22Rv1 (cell line): ENCODE results near the gene LYVE1.

ENCODE experiments used
- H3K27ac ChIP-seq: fragments of 450-650 bp; 2 replicates; pipeline ENCODE4 v1.5.1; 2017
- ZFX ChIP-seq: fragments of 450-650 bp; IDR thresholded peaks from 2 replicates; pipeline ENCODE4 v1.6.1; 2017; ENCODE audit warnings: antibody characterized with exemption, borderline replicate concordance
- TF ChIP-seq, protein P1 (sequence below): fragments of 450-650 bp; IDR thresholded peaks from 2 replicates; pipeline ENCODE4 v1.5.1; 2017; ENCODE audit warnings: mild to moderate bottlenecking

LYVE1 gene

GRCh38 chr11:10544491-10545465, 23.7 kb downstream of the LYVE1 start:
- H3K27ac ChIP-seq = no peak overlapping the region

DNA sequence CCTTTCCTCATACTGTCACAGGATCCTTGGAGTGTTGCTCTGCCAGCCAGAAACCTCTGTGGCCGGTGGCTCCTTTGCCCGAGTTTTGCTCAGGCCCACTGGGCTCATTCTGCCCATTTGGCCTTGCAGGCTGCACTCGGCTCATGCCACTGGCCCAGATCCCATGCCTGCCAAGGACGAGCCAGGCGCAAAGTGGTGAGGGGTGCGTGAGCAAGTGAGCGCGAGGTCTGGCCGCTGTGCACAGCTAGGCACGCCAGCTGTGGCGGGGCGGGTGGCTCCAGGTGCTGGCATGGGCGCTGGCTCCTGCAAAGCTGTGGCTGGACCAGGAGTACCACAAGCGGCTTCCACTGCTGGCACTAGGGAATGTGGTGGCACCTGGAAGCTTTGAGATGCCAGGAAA, 24.7 kb downstream of the LYVE1 start:
- TF ChIP-seq, protein P1, sequence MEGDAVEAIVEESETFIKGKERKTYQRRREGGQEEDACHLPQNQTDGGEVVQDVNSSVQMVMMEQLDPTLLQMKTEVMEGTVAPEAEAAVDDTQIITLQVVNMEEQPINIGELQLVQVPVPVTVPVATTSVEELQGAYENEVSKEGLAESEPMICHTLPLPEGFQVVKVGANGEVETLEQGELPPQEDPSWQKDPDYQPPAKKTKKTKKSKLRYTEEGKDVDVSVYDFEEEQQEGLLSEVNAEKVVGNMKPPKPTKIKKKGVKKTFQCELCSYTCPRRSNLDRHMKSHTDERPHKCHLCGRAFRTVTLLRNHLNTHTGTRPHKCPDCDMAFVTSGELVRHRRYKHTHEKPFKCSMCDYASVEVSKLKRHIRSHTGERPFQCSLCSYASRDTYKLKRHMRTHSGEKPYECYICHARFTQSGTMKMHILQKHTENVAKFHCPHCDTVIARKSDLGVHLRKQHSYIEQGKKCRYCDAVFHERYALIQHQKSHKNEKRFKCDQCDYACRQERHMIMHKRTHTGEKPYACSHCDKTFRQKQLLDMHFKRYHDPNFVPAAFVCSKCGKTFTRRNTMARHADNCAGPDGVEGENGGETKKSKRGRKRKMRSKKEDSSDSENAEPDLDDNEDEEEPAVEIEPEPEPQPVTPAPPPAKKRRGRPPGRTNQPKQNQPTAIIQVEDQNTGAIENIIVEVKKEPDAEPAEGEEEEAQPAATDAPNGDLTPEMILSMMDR = no peak
- no peak for TF ChIP-seq ZFX

More at GRCh38 chr11:10544491-10545465, 23.7 kb downstream of the LYVE1 start:
- TF ChIP-seq ZFX = no peak
- TF ChIP-seq, protein P1 = no peak

DNA sequence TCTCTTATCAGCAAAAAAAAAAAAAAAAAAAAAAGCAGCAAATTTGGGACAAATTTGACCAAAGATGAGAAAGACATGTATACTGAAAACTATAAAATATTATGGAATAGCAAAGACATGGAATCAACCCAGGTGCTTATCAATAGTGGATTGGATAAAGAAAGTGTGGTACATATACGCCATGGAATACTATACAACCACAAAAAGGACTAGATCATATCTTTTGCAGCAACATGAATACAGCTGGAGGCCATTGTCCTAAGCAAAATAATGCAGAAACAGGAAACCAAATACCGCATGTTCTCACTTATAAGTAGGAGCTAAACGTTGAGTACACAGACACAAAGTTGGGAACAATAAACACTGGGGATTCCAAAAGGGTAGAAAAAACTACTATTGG, 25.7 kb downstream of the LYVE1 start:
- no peak overlapping the region for H3K27ac ChIP-seq

More for the DNA sequence above, 24.7 kb downstream of the LYVE1 start:
- no peak overlapping the region for H3K27ac ChIP-seq

DNA sequence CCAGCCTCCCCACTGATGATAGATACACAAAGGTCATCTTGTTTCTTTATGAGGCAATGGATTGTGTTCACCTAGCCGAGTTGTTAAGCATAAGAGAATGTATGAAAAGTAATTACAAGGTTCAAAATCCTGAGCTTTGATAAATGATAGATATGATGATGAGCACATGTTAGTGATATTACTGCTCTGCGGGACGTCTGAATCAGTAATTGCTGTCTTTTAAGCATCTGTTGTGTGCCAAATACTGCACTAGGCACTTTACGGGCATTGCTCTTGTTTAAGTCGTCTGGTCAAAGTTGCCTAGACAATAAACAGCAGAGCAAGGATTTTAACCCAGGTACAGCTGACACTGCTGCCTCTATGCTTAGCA, 26.9 kb downstream of the LYVE1 start:
- peak overlapping the region; percentile 62; the same call in 1 of the 2 replicates for H3K27ac ChIP-seq
- no peak for TF ChIP-seq ZFX
- TF ChIP-seq, protein P1 = no peak

More for the DNA sequence above, 25.7 kb downstream of the LYVE1 start:
- TF ChIP-seq ZFX = no peak
- TF ChIP-seq, protein P1 = no peak

DNA sequence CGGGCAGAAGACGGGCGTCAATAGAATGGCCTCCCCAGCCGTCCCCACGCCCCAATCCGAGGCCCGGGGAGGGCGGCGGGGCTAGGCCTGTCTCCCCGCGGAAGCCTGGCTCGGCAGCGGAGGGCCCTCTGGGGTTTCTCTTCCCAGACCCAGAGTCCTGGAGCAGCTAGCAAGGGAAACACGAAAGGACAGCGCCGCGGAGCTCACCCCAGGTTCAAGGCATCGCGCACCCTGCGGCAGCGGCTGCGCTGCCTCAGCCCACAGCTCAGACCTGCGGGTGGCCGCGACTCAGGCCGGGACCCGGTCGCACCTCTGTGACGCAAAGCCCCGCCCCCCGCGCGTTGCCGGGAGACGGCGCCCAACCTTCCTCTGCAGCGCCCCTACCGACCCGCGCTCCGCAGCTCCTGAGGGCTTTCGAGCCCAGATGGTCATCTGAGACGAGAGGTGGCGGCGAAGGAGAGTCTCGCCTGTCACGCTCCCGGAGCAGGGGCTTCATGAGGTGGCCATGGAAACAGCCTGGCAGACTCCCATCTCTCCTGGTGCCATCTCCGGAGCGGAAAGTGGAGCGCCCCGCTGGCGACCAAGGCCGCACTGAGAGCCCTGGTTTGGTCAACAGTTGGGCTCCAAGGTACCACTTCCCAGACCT, 27.4 kb downstream of the LYVE1 start, which contains the start of gene RNF141:
TSS of gene RNF141 (minus strand) at position 273 of the 646 bp plus-strand sequence. CDS start 7,029 bp downstream, outside the sequence.
- no peak for TF ChIP-seq ZFX
- TF ChIP-seq, protein P1 = peak; percentile 89
- peak within 1 kb of the TSS; percentile 62 for H3K27ac ChIP-seq

DNA sequence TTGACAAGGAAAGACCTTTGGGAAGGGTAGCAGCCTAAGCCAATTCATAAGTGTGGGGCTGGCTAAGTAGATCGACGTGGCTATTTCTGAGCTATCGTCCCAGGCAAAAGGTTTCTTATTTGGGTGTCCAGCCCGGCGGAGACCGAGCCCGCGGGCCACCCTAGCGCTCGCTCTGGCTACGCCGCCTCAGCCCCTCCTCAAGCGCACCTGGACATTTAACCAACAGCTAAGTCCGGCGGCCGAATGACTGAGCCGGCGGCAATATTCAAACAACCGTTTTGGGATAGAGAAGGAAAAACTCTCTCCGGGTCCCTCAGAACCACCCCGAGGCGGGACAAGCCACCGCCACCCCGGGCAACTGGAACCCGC, 27.9 kb downstream of the LYVE1 start:
- H3K27ac ChIP-seq = peak overlapping the region; percentile 62
- TF ChIP-seq, protein P1 = no peak
- no peak for TF ChIP-seq ZFX
